Skeletal muscle tissue (tissue), 4 donors: ENCODE data around the gene OTOP1. TPM values are rescaled to one million over a fixed set of nuclear protein-coding genes. Genes with fewer than 3 reads are reported as not detected.

Experiments
- H3K27ac ChIP-seq: one replicate; pipeline ENCODE4 v1.7.0; 2013; ENCODE audit warnings: mild to moderate bottlenecking, low read depth, low read length, inconsistent platforms
- H3K27me3 ChIP-seq, 3 donors: one replicate each; pipeline ENCODE4 v1.7.0; 2013; ENCODE audit warnings: low read length in 3 of 3; ENCODE audit not compliant: control insufficient read depth in 3 of 3, insufficient read depth in 3 of 3
- H3K36me3 ChIP-seq, 3 donors: one replicate each; pipeline ENCODE4 v1.7.0; 2013; ENCODE audit warnings: low read length in 3 of 3; ENCODE audit not compliant: control insufficient read depth in 3 of 3, insufficient read depth in 3 of 3
- H3K4me1 ChIP-seq, 3 donors: one replicate each; pipeline ENCODE4 v1.7.0; 2013; ENCODE audit warnings: low read length in 3 of 3, mild to moderate bottlenecking in 3 of 3; ENCODE audit not compliant: control insufficient read depth in 3 of 3, insufficient read depth in 3 of 3
- H3K4me3 ChIP-seq, 3 donors: one replicate each; pipeline ENCODE4 v1.7.0; 2013; ENCODE audit warnings: low read length in 3 of 3
- H3K9ac ChIP-seq, 3 donors: one replicate each; pipeline ENCODE4 v1.7.0; 2013; ENCODE audit warnings: low read length in 3 of 3, mild to moderate bottlenecking in 3 of 3, moderate library complexity in 2 of 3, low read depth in 1 of 3
- H3K9me3 ChIP-seq, 3 donors: one replicate each; pipeline ENCODE4 v1.7.0; 2013; ENCODE audit warnings: low read length in 3 of 3; ENCODE audit not compliant: control insufficient read depth in 3 of 3
- total RNA-seq: library from RNA; depleted of rRNA; stranded (reverse); fragments of >200 nt; gene quantifications from one replicate; pipeline ENCODE4 v1.2.3, GENCODE V29; 2014
- donor health status: Osteomylitis.

OTOP1 gene, protein sequence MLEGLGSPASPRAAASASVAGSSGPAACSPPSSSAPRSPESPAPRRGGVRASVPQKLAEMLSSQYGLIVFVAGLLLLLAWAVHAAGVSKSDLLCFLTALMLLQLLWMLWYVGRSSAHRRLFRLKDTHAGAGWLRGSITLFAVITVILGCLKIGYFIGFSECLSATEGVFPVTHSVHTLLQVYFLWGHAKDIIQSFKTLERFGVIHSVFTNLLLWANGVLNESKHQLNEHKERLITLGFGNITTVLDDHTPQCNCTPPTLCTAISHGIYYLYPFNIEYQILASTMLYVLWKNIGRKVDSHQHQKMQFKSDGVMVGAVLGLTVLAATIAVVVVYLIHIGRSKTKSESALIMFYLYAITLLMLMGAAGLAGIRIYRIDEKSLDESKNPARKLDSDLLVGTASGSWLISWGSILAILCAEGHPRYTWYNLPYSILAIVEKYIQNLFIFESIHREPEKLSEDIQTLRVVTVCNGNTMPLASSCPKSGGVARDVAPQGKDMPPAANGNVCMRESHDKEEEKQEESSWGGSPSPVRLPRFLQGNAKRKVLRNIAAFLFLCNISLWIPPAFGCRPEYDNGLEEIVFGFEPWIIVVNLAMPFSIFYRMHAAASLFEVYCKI
- not detected for total RNA-seq

DNA sequence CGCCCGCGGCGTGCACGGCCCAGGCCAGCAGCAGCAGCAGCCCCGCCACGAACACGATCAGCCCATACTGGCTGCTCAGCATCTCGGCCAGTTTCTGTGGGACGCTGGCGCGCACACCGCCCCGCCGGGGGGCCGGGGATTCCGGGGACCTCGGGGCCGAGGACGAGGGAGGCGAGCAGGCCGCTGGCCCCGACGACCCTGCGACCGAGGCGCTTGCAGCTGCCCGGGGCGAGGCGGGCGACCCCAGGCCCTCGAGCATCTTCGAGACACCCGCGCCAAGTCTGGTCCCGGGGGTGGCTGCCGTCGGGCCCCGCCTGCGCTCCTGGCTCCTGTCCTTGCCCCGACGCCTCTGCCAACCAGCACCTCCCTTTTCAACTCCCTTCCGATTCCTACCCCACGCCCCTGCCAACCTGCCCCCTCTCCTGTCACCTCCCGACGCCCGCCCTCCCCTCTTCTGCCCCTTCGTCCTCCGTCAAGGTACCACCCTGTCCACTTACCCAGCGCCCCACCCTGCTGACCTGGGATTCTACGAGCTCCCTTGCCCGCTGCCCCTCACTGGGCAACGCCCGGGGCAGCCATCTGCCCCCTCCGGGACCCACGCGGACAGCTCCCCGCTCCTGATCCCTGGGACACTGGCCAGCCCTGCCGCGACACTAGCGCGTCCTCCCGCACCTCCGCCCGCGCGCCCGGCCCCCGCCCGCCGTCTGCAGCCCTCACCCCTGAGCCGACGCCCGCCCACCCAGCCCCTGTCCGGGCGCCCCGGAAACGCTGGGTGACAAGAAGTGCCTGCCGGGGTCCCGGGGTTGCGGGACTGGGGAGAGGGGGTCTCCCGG, at the start of gene OTOP1:
OTOP1 (minus strand) TSS at position 324 of the 833 bp plus-strand sequence; CDS start at position 259, 65 bp downstream.
- no peaks in the 10 kb centered on the region for H3K4me1 ChIP-seq
- H3K9me3 ChIP-seq: no peaks in the 10 kb centered on the region
- no peak within 1 kb of the TSS for H3K9ac ChIP-seq
- H3K27me3 ChIP-seq: peaks cover 30 to 43% (median 37%) of the 10 kb centered on the region in 3 donors
- no peak within 1 kb of the TSS for H3K27ac ChIP-seq
- no peak within 1 kb of the TSS for H3K4me3 ChIP-seq
- no peaks in the 10 kb centered on the region for H3K36me3 ChIP-seq

DNA sequence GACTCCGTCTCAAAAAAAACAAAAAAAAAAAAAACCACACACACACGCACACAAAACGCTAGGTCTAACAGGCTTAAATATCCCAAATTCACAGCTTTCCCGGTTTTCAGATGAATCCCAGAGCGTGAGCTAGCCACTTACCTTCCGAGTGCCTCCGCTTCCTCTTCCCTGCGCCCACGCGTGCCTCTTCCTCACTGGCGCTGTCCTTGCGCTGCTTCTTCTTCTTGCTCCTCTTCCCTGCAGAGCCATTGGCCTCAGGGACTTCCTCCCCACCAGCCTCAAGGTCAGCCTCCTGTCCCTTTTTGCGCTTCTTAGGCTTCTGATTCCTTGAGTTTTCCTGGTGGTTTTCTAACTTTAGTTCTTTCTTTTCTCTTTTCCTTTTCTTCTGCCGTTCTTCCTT, 47.5 kb upstream of the OTOP1 start:
- Histone ChIP-seq H3K4me1 (no peaks in the 10 kb centered on the region), H3K36me3 (peaks cover 42 to 75% (median 69%) of the 10 kb centered on the region in 3 donors), H3K9ac (no peak overlapping the region), H3K27me3 (no peaks in the 10 kb centered on the region), H3K4me3 (no peak overlapping the region), H3K27ac (no peak overlapping the region), H3K9me3 (no peaks in the 10 kb centered on the region)

DNA sequence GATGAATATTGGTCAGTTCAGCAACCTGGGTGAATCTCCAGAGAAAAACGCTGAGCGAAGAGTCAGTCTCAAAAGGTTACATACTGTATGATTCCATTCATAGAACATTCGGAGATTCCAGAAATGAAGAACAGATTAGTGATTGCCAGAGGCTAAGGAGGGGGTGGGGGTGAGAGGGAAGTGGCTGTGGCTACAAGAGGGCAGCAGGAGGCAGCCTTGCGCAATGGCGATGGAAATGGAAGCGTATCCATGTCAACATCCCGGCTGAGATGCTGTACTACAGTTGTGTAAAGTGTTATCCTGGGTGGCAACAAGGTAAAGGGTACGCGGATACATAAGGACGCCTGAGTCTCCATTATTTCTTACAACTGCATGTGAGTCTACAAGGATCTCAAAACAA, 45.2 kb upstream of the OTOP1 start:
- Histone ChIP-seq H3K4me1 (no peaks in the 10 kb centered on the region), H3K4me3 (no peak overlapping the region), H3K36me3 (peaks cover 31 to 63% (median 58%) of the 10 kb centered on the region in 3 donors), H3K27ac (no peak overlapping the region), H3K9ac (no peak overlapping the region), H3K27me3 (no peaks in the 10 kb centered on the region), H3K9me3 (no peaks in the 10 kb centered on the region)

DNA sequence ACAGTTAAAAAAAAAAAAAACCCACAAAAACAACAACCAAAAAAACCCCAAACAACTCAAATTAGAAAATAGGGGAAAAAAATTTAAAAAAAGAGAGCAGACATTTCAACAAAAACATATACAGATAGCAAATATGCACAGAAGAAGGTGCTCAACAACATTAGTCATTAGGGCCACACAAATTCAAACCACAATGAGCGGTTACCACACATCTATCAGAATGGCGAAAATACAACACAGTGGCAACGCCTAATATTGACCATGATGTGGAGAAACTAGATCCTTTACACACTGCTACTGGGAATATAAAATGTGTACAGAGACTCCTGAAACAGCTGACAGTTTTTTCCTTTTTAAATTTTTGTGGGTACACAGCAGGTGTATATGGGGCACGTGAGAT, 43.8 kb upstream of the OTOP1 start:
- H3K4me3 ChIP-seq: no peak overlapping the region
- H3K36me3 ChIP-seq: peaks cover 31 to 61% (median 54%) of the 10 kb centered on the region in 3 donors
- no peaks in the 10 kb centered on the region for H3K9me3 ChIP-seq
- H3K4me1 ChIP-seq: no peaks in the 10 kb centered on the region
- no peak overlapping the region for H3K27ac ChIP-seq
- H3K9ac ChIP-seq: no peak overlapping the region
- no peaks in the 10 kb centered on the region for H3K27me3 ChIP-seq

DNA sequence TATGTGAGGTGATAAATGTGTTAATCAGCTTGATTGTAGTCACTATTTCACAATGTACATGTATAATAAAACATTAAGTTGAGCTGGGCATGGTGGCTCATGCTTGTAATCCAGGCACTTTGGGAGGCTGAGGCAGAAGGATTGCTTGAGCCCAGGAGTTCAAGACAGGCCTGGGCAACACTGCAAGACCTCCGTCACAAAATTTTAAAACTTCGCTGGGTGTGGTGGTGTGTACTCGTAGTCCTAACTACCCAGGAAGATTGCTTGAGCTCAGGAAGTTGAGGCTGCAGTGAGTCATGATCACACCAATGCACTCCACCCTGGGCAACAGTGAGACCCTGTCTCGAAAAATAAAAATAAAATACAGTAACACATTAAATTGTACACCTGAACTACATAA, 43.1 kb upstream of the OTOP1 start:
- Histone ChIP-seq H3K9ac (no peak overlapping the region), H3K9me3 (no peaks in the 10 kb centered on the region), H3K27me3 (no peaks in the 10 kb centered on the region), H3K27ac (no peak overlapping the region), H3K4me1 (no peaks in the 10 kb centered on the region), H3K36me3 (peaks cover 30 to 55% (median 47%) of the 10 kb centered on the region in 3 donors), H3K4me3 (no peak overlapping the region)

DNA sequence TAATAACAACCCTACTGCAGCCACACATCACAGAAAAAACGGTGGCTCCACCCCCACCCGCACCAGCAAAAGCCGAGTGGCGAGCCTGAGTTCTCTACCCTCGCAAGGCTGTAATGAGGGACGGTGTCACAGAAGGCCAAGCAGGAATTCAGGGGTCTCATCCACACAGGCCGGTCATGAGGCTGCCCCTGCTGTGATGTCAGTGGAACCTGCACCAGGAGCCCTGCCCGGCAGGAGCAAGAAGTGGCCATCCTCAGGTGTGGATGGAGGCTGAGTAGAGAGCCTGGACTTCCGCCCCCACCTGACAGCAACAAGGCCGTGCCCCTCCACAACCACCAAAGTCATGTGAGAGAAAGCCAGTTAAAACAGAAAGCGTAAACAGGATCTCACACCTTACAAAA, 42.6 kb upstream of the OTOP1 start:
- no peak overlapping the region for H3K27ac ChIP-seq

DNA sequence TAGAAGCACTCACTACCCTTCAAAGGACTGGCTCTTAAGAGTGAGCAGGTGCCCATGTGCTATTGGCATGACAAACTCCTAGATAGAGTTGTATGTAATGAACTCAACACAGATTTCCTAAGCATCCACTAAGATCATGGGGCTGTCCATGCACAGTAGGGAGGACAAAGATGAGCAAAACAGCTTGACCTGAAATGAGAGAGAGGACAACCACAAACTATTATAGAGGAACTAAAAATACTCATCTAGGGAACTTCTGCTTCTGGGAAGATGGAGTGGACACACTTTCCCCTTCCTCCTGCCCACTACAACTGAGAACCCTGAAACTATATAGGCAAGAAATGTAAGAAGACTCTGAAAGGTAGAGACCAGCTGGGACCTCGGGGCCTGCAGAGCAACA, 42.0 kb upstream of the OTOP1 start:
- Histone ChIP-seq H3K27ac (no peak overlapping the region), H3K36me3 (peaks cover 24 to 46% (median 40%) of the 10 kb centered on the region in 3 donors), H3K4me3 (no peak overlapping the region)

More for the DNA sequence above, 42.6 kb upstream of the OTOP1 start:
- Histone ChIP-seq H3K36me3 (peaks cover 27 to 50% (median 43%) of the 10 kb centered on the region in 3 donors), H3K9me3 (no peaks in the 10 kb centered on the region), H3K4me3 (no peak overlapping the region), H3K4me1 (no peaks in the 10 kb centered on the region), H3K27me3 (no peaks in the 10 kb centered on the region), H3K9ac (no peak overlapping the region)

DNA sequence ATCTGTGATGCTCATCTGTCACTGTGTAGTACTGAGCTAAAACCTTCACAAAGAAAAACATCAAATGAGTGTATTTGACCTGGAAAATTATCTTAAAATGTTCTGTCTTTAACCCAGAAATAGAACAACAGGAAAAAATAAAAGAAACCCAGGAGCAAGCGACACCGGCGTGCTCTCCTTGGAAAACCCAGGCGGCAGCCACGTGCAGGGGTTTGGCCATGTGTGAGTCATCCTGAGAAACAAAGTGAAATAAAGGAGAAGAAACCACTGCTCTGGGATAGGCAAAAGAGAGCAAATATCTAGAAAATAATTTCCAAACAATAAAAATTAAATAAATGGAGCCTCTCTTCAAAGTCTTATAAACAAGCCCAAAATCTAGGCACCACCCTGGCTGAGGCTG, 41.3 kb upstream of the OTOP1 start:
- Histone ChIP-seq H3K9ac (no peak overlapping the region), H3K4me1 (no peaks in the 10 kb centered on the region), H3K36me3 (peaks cover 18 to 38% (median 34%) of the 10 kb centered on the region in 3 donors), H3K27me3 (no peaks in the 10 kb centered on the region), H3K9me3 (no peaks in the 10 kb centered on the region), H3K4me3 (no peak overlapping the region), H3K27ac (no peak overlapping the region)

More for the DNA sequence above, 42.0 kb upstream of the OTOP1 start:
- Histone ChIP-seq H3K9ac (no peak overlapping the region), H3K4me1 (no peaks in the 10 kb centered on the region), H3K9me3 (no peaks in the 10 kb centered on the region), H3K27me3 (no peaks in the 10 kb centered on the region)

DNA sequence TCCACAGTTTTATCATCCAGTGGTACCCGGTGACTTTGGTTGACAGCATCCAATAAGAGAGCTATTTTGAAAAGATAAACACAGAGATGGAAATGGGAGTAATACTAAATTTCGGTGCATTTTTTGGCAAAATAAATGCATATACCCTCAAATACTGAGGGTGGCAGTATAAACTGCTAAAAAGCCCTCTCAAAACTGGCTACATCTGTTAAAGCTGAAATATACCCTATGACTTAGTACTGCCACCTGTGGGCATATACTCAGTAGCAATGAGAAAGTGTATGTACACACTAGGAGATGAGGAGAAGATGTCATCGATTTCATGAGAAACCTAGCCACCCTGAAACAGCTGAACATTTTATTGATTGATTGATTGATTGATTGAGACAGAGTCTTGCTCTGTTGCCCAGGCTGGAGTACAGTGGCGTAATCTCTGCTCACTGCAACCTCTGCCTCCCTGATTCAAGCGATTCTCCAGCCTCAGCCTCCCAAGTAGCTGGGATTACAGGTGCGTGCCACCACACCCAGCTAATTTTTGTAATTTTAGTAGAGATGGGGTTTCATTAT, 33.5 kb upstream of the OTOP1 start:
- no peaks in the 10 kb centered on the region for H3K9me3 ChIP-seq
- peaks cover 0 to 6% (median 0%) of the 10 kb centered on the region in 3 donors for H3K4me1 ChIP-seq
- no peak overlapping the region for H3K9ac ChIP-seq
- peaks cover 5 to 10% (median 7%) of the 10 kb centered on the region in 3 donors for H3K27me3 ChIP-seq
- no peak overlapping the region for H3K27ac ChIP-seq
- no peaks in the 10 kb centered on the region for H3K36me3 ChIP-seq
- no peak overlapping the region for H3K4me3 ChIP-seq
